GM19455 (cell line): ENCODE measurements around the gene ZNF526.

Experiments used
- ATAC-seq: cut with Tn5 transposase; IDR thresholded peaks from one replicate; pipeline ENCODE4 v1.9.1; 2021; ENCODE audit not compliant: unreplicated experiment

ZNF526 gene

DNA sequence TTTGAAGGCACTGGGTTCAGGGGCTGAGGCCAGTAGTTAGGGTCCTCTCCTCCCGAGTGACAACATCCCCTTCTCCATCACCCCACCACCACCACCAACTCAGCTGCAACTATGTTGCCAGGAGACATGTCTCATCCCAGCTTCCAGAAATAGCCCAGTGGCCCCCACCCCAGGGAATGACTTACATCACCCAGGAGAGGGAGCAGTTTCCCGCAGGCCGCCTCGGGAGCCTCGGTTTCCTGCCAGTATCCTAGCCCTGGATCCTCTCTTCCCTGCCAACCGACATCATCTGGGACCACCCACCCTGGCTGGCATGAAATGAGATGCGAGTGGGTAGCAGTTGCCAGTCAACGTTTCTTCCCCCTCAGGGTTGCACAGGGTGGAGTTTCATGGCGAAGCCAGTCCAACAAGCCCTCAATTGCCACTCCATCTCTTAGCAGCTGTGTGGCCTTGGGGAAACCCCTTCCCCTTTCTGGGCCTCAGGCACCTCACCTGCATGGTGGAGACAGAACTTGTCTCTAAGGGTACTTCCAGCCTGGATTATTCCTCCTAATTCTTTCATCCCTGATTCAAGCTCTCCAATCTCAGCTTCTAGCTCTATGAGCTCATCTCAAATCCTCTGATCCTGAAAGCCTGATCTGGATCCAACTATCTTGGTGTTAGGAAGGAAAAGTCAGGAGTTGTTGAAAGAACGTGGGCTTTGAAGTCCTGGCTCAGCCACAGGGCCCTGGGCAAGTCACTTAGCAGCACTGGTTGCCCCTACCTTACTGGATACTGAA is 26.2 kb downstream of the ZNF526 start:
- no peak for ATAC-seq

DNA sequence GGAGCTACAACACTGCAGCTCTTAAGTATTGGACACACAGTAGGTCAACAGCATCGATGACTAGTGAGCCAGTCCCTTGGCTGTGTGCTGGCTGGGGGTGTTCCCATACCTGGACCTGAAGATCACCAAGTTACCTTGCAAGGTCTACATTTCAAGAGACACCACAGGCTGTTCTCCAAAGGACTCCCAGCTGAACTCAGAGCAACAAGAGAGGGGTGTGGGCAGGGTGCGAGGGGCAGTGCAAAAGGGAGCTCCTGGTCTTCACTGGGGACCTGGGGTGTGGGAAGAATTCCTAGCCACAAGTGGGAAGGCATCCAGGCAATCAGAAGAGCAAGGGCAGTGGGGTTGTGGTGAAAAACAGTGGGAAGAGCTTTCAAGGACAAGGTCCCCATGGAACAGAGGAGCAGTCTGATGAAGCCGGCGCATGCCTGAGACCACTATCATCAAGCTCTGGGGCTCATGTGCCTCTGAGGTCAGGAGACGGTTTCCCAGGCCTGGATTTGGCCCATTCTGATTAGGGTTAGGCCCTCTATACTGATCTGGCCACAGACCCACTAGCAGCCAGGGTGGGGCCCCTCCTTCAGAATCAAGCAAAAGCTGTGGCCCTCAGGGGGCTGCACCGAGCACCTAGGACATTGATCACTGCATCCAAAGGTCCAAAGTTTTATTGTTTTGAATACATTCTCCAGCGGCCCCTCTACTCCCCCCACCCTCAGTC is 27.0 kb downstream of the ZNF526 start:
- no peak for ATAC-seq

DNA sequence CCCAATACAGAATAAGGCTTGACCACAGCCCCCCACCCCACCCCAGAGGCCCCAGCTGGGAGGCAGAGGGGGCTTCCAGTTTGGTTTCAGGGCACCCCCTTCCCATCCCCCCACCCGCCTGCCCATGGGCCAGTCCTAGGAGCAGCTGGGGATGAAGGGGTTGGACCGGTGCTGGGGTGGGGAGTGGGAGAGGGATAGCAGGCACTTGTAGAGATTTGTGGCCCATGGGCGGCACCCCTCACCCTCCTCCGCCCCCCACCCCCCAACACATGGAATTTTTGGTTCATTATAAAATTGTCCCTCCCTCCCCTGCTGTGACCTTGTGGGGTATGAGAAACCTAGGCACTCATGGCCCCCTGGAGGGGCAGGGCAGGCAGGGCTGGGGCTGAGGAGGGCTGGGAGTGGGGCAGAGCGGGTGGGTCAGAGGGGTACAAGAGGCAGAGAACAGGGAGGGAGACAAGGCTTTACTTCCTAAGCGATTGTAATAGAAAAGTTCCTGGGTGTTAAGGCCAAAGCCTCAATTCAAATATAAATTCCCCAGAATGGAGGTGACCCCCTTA is 27.6 kb downstream of the ZNF526 start:
- no peak for ATAC-seq

- ATAC-seq, result no peak
Measured at GRCh38 chr19:42248270-42249148, 28.4 kb downstream of the ZNF526 start.

DNA sequence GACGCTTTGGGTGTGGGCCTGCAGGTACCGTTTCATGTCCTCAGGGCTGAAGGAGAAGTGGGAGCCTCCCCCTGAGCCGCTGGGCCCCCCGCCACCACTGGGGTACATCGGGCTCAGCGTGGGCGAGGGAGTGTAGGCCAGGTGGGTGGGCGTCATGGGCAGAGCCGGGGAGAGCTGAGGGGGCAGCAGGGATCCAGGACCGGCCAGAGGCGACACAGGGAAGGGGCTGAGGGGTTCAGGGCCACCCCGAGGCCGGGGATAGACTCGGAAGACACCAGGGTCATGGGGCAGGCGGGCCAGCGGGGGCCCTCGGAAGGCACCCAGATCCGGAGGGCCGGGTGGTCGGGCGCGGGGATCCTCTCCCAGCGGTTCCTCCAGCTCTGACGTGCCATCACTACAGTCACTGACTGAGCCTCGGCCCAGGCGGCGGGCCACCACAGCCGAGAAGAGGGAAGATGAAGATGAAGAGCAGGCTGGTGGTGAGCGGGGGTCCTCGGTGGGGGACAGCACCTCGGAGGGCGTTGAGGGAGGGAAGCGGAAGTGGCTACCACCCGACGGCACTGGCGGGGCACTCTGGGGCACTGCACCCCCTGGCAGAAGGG is 29.1 kb downstream of the ZNF526 start:
- no peak for ATAC-seq

DNA sequence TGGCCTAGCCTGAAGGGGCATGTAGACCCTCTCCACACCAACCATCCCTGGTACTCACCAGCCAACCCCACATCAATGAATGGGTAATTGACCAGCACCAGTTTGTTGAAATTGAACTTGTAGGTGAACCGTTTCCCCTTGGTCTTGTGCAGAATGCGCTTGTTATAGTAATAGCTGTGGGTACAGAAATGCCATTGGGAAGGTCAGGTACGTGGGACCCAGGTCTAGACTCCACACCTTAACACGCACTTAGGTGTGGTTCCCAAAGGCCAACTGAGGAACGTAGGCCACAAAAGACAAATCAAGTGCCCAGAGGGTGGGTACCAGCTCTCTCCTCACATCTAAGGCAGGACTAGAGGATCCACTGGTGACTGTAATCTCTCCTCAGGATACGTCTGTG is 29.7 kb downstream of the ZNF526 start:
- no peak for ATAC-seq

- ATAC-seq, result no peak
Measured at GRCh38 chr19:42250183-42250665, 30.1 kb downstream of the ZNF526 start.

DNA sequence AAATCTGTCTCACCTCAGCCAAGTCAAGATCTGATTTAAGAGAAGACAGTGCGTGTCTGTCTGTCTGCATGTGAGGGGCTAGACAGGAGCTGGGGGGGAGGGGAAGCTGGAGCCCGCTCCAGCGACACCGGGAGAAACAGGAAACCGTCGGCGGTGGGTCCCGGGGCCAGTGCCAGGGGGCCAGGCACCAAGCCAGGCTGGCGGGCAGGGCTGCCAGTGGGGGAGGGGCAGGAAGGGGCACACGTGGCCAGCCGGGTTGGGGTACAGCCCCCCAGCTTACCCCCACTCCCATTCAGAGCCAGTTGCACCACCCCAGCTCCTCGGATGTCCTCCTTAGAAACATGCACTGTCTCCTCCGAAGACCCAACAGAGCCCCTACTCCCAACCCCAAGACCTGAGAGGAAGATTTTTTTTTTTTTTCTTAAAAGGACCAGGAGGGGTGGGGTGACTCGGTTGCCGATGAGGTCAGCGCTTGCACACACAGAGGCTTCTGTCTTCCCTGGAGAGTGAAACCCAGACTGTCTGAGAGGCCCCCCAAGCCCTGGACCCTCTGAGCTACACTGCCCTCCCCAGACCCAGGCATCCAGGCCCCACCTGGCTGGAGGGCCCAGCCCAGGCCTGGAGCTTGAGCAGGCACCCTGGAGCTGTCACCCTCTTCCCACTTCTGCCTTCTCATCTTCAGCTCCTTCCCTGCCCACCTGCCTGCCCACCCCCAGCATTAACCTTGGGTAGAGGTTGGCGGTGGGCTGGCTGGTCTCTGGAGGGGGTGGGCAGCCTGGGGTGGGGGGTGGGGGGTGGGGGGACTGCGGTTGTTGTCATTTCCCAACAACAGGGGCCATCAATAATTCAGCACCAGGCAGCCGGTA is 30.8 kb downstream of the ZNF526 start:
- ATAC-seq, result no peak

DNA sequence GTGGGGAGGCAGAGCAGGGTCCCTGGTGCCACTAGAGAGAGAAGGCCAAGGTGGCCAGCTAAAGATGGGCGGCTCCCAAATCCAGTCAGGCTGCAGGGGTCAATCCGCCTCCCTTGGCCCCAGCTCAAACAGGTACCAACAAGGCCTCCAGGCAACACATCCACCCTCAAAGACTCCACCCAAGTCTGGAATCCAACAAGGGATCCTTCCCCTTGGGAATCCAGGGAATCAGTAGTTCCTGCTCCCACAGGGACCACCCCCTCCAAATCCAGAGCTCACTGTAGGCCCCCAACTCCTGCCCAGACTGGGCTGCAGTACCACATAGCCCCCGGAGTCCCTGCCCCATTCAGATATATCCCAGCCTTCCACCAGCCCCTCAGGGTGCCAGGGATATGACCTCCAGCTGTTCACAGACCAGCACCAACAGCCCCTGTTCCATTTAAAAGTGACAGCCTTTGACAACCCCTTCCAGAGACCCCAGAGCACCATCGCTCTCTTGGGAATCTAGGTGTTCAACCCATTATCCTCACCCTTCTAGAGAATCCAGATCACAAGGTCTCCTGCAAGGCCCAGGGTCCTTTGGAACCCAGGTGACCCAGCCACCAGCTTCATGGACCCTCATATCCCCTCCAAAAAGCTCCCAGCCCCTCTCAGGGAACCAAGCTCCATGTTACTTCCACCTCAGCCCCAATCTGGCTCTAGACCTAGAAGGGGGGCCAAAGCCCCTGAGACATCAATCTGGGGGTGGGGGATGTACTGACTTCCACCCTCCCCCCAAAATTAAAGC is 31.7 kb downstream of the ZNF526 start:
- ATAC-seq, result no peak

DNA sequence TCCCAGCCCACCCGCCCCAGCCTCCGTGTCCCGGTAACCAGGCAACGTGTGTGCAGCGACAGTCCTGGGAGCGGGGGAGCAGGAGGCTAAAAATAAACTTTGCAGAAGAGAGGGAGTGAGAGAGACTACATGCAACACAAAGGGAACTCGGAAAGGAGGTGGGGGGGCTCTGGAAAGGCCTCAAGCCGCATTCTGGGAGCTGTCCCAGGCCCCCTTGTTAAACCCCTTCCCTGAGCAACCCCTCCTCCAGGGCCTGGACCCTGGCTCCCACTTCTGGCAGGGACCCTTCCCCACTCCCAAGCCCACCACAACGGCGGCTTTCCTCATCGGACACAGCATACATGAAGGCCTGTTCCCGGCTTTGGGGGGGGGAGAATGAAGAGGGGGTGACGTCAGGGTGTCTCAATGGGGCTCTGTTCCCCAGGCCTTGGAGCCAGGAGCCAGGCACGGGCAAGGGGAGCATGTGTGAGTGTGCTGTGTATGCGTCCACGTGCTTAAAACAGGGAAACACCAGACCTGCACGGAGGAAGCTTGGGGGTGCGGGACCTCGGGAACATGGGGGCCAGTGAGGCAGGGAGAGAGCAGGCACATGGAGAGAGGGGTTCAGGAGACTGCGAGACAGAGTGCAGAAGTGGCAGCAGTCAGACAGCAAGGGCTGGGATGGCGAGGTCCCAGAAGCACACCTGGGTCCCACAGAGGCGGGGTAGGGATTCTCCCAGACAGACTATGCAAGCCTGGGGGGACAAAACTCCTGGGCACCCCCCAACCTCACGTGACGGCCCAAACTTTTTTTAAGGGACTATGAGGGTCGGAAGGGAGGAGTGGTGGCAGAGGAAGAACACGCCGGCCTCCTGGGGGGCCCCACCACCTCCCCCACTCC is 32.5 kb downstream of the ZNF526 start:
- ATAC-seq, result no peak

GRCh38 chr19:42253245-42254088 is 33.4 kb downstream of the ZNF526 start:
- ATAC-seq, result no peak

DNA sequence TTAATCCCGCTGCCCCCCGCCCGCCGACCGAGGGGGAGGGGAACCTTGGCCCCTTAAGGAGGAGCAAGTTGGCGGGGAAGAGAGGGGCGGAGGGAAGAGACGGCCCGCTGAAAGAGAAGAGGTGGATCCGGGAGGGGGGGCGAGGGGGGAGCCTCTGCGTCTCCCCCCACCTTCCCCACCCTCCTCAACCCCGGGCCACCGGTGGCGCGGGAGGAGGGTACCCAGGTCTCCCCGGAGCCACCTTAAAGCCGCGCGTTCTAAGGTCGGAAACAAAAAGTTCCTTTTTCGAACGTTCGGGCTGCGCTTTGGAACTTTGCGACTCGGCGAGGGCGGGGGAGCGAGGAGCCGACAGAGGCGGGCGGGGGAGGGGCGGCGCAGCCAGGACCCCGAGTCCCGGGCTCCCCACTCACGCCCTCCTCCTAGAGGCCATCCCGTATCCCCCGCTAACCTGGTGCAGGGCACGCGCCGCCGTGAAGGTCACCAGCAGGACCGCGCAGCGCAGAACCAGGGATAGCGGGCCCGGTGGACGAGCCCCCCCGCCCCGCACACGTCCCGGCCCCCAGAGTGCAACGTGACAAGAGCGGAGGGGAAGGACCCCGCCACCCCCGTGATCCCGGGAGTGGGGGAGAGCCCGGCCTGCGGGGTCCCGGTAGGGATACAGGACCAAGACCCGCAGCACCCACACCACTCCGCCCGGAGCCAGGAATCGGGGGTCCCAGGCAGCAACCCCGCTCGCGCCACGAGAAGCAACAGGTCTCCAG is 34.2 kb downstream of the ZNF526 start:
- ATAC-seq, result no peak

GRCh38 chr19:42254850-42255765 is 35.0 kb downstream of the ZNF526 start, which contains the start of gene ERF:
ERF (minus strand) TSS chr19:42255128; CDS start chr19:42254999, 129 bp downstream.
- peak; percentile 47 for ATAC-seq

- ATAC-seq, result no peak
Measured at GRCh38 chr19:42255766-42256745, 35.9 kb downstream of the ZNF526 start.
